ENCODE results near the gene MEOX2.

MEOX2 gene

GRCh38 chr7:15681631-15682030 is 4.9 kb downstream of the MEOX2 start:
- Histone ChIP-seq H3K14ac (ENCODE audit: low read length in 2 of 2) (no peak overlapping the region), H3K4me2 (ENCODE audit: low read length, poor library complexity, severe bottlenecking) (no peak overlapping the region), H4K8ac (ENCODE audit: low read length) (no peak overlapping the region), H3K36me3 (ENCODE audit: control insufficient read depth in 1 of 2, insufficient read depth in 2 of 2, low read depth in 1 of 2, low read length in 2 of 2) (no peaks in the 10 kb centered on the region), H3K4me3 (ENCODE audit: insufficient read depth in 1 of 2, low read depth in 1 of 2, low read length in 2 of 2) (peak overlapping the region in 1 of 2 experiments; percentile 22), H3K9ac (ENCODE audit: low read length) (peak overlapping the region; percentile 89), H3K27ac (ENCODE audit: low read length, poor library complexity, severe bottlenecking) (no peak overlapping the region), H2AFZ (ENCODE audit: low read depth, low read length) (no peak overlapping the region), H2BK120ac (ENCODE audit: low read depth, low read length) (no peak overlapping the region), H3K9me3 (ENCODE audit: control insufficient read depth, low read length) (no peaks in the 10 kb centered on the region), H3K23ac (ENCODE audit: low read length in 2 of 2) (no peak overlapping the region), H4K91ac (ENCODE audit: low read length) (no peak overlapping the region), H2AK5ac (ENCODE audit: low read length, severe bottlenecking) (no peak overlapping the region), H3K4me1 (ENCODE audit: control insufficient read depth, insufficient read depth, low read depth, low read length) (peaks cover 12% of the 10 kb centered on the region), H2BK12ac (ENCODE audit: low read length in 2 of 2) (no peak overlapping the region), H3K18ac (ENCODE audit: low read depth in 1 of 2, low read length in 2 of 2) (no peak overlapping the region), H3K4ac (ENCODE audit: low read depth in 1 of 2, low read length in 2 of 2) (no peak overlapping the region), H3K79me1 (replicated peaks; ENCODE audit: low read length, poor library complexity, severe bottlenecking) (no peaks in the 10 kb centered on the region), H3K27me3 (ENCODE audit: control insufficient read depth in 1 of 2, insufficient read depth in 1 of 2, low read length in 2 of 2) (peaks cover 10 to 14% of the 10 kb centered on the region in 2 experiments), H2BK15ac (ENCODE audit: low read depth, poor library complexity, severe bottlenecking) (no peak overlapping the region), H2BK5ac (ENCODE audit: low read depth, low read length, poor library complexity, severe bottlenecking) (no peak overlapping the region)
- DNase-seq: no peak
- WGBS: no CpG with 5 or more reads among the region's 2 CpGs

GRCh38 chr7:15681186-15681585 is 5.3 kb downstream of the MEOX2 start:
- Histone ChIP-seq H4K8ac (ENCODE audit: low read length) (no peak overlapping the region), H3K4me3 (ENCODE audit: insufficient read depth in 1 of 2, low read depth in 1 of 2, low read length in 2 of 2) (peak overlapping the region in 1 of 2 experiments; percentile 22), H3K23ac (ENCODE audit: low read length in 2 of 2) (no peak overlapping the region), H4K91ac (ENCODE audit: low read length) (no peak overlapping the region), H3K14ac (ENCODE audit: low read length in 2 of 2) (no peak overlapping the region), H3K27me3 (ENCODE audit: control insufficient read depth in 1 of 2, insufficient read depth in 1 of 2, low read length in 2 of 2) (peaks cover 6 to 10% of the 10 kb centered on the region in 2 experiments), H2BK120ac (ENCODE audit: low read depth, low read length) (no peak overlapping the region), H3K18ac (ENCODE audit: low read depth in 1 of 2, low read length in 2 of 2) (no peak overlapping the region), H2AFZ (ENCODE audit: low read depth, low read length) (no peak overlapping the region), H2BK5ac (ENCODE audit: low read depth, low read length, poor library complexity, severe bottlenecking) (no peak overlapping the region), H3K4me2 (ENCODE audit: low read length, poor library complexity, severe bottlenecking) (no peak overlapping the region), H3K9me3 (ENCODE audit: control insufficient read depth, low read length) (no peaks in the 10 kb centered on the region), H3K4me1 (ENCODE audit: control insufficient read depth, insufficient read depth, low read depth, low read length) (peaks cover 10% of the 10 kb centered on the region), H2BK12ac (ENCODE audit: low read length in 2 of 2) (no peak overlapping the region), H3K36me3 (ENCODE audit: control insufficient read depth in 1 of 2, insufficient read depth in 2 of 2, low read depth in 1 of 2, low read length in 2 of 2) (no peaks in the 10 kb centered on the region), H3K27ac (ENCODE audit: low read length, poor library complexity, severe bottlenecking) (no peak overlapping the region), H2AK5ac (ENCODE audit: low read length, severe bottlenecking) (no peak overlapping the region), H3K9ac (ENCODE audit: low read length) (peak overlapping the region; percentile 89), H3K79me1 (replicated peaks; ENCODE audit: low read length, poor library complexity, severe bottlenecking) (no peaks in the 10 kb centered on the region), H2BK15ac (ENCODE audit: low read depth, poor library complexity, severe bottlenecking) (no peak overlapping the region), H3K4ac (ENCODE audit: low read depth in 1 of 2, low read length in 2 of 2) (no peak overlapping the region)
- no CpG with 5 or more reads among the region's 1 CpG for WGBS
- DNase-seq: no peak

DNA sequence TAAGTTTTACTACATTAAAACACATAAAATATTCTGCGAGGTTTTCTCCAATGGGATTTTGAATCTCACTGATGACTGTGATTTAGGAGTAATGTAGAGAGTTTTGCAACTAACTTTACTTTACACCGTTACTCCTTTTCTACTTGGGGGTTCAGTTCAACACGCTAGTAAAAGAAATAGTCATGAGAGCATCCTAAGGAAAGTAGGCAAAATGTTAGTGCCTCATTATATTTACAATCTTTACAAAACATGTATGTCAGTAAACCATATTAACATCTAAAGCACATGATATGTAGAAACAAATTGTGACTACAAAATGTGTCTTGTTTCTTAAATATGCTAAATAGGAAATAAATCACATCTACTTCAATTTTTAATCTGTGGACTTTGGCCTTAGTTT is 6.0 kb downstream of the MEOX2 start:
- H4K91ac ChIP-seq (ENCODE audit: low read length): no peak overlapping the region
- no peak overlapping the region for H2AK5ac ChIP-seq (ENCODE audit: low read length, severe bottlenecking)
- H2AFZ ChIP-seq (ENCODE audit: low read depth, low read length): no peak overlapping the region
- no peak overlapping the region for H2BK15ac ChIP-seq (ENCODE audit: low read depth, poor library complexity, severe bottlenecking)
- H3K9ac ChIP-seq (ENCODE audit: low read length): peak overlapping the region; percentile 89
- no peak overlapping the region for H3K23ac ChIP-seq (ENCODE audit: low read length in 2 of 2)
- no peak overlapping the region for H3K14ac ChIP-seq (ENCODE audit: low read length in 2 of 2)
- H3K27ac ChIP-seq (ENCODE audit: low read length, poor library complexity, severe bottlenecking): no peak overlapping the region
- H4K8ac ChIP-seq (ENCODE audit: low read length): no peak overlapping the region
- H2BK12ac ChIP-seq (ENCODE audit: low read length in 2 of 2): no peak overlapping the region
- no peak overlapping the region for H3K4ac ChIP-seq (ENCODE audit: low read depth in 1 of 2, low read length in 2 of 2)
- peak overlapping the region in 1 of 2 experiments; percentile 0 for H3K4me3 ChIP-seq (ENCODE audit: insufficient read depth in 1 of 2, low read depth in 1 of 2, low read length in 2 of 2)
- no peak overlapping the region for H3K18ac ChIP-seq (ENCODE audit: low read depth in 1 of 2, low read length in 2 of 2)
- no peak overlapping the region for H2BK5ac ChIP-seq (ENCODE audit: low read depth, low read length, poor library complexity, severe bottlenecking)
- no peaks in the 10 kb centered on the region for H3K79me1 ChIP-seq (replicated peaks; ENCODE audit: low read length, poor library complexity, severe bottlenecking)
- no CpG with 5 or more reads among the region's 3 CpGs for WGBS
- no peak for DNase-seq
- no peaks in the 10 kb centered on the region for H3K9me3 ChIP-seq (ENCODE audit: control insufficient read depth, low read length)
- peaks cover 0 to 2% of the 10 kb centered on the region in 2 experiments for H3K27me3 ChIP-seq (ENCODE audit: control insufficient read depth in 1 of 2, insufficient read depth in 1 of 2, low read length in 2 of 2)
- no peak overlapping the region for H3K4me2 ChIP-seq (ENCODE audit: low read length, poor library complexity, severe bottlenecking)
- H2BK120ac ChIP-seq (ENCODE audit: low read depth, low read length): no peak overlapping the region
- peaks cover 2% of the 10 kb centered on the region for H3K4me1 ChIP-seq (ENCODE audit: control insufficient read depth, insufficient read depth, low read depth, low read length)
- no peaks in the 10 kb centered on the region for H3K36me3 ChIP-seq (ENCODE audit: control insufficient read depth in 1 of 2, insufficient read depth in 2 of 2, low read depth in 1 of 2, low read length in 2 of 2)

GRCh38 chr7:15679306-15679705 is 7.2 kb downstream of the MEOX2 start:
- Histone ChIP-seq H4K91ac (ENCODE audit: low read length) (no peak overlapping the region), H2AK5ac (ENCODE audit: low read length, severe bottlenecking) (no peak overlapping the region), H3K79me1 (replicated peaks; ENCODE audit: low read length, poor library complexity, severe bottlenecking) (no peaks in the 10 kb centered on the region), H3K18ac (ENCODE audit: low read depth in 1 of 2, low read length in 2 of 2) (no peak overlapping the region), H3K4ac (ENCODE audit: low read depth in 1 of 2, low read length in 2 of 2) (no peak overlapping the region), H2BK15ac (ENCODE audit: low read depth, poor library complexity, severe bottlenecking) (no peak overlapping the region), H3K4me1 (ENCODE audit: control insufficient read depth, insufficient read depth, low read depth, low read length) (no peaks in the 10 kb centered on the region), H2BK12ac (ENCODE audit: low read length in 2 of 2) (no peak overlapping the region), H3K36me3 (ENCODE audit: control insufficient read depth in 1 of 2, insufficient read depth in 2 of 2, low read depth in 1 of 2, low read length in 2 of 2) (no peaks in the 10 kb centered on the region), H3K27ac (ENCODE audit: low read length, poor library complexity, severe bottlenecking) (no peak overlapping the region), H3K14ac (ENCODE audit: low read length in 2 of 2) (no peak overlapping the region), H2BK5ac (ENCODE audit: low read depth, low read length, poor library complexity, severe bottlenecking) (no peak overlapping the region), H3K4me3 (ENCODE audit: insufficient read depth in 1 of 2, low read depth in 1 of 2, low read length in 2 of 2) (no peak overlapping the region), H2AFZ (ENCODE audit: low read depth, low read length) (no peak overlapping the region), H3K4me2 (ENCODE audit: low read length, poor library complexity, severe bottlenecking) (no peak overlapping the region), H3K23ac (ENCODE audit: low read length in 2 of 2) (no peak overlapping the region), H3K9me3 (ENCODE audit: control insufficient read depth, low read length) (no peaks in the 10 kb centered on the region), H2BK120ac (ENCODE audit: low read depth, low read length) (no peak overlapping the region), H4K8ac (ENCODE audit: low read length) (no peak overlapping the region), H3K9ac (ENCODE audit: low read length) (peak overlapping the region; percentile 89), H3K27me3 (ENCODE audit: control insufficient read depth in 1 of 2, insufficient read depth in 1 of 2, low read length in 2 of 2) (no peaks in the 10 kb centered on the region)
- WGBS: 86% methylated on average over 1 of the region's 1 CpG
- no peak for DNase-seq

Measured in mesenchymal stem cell (in vitro differentiated cells and primary cell).